Stomach smooth muscle (tissue), 2 donors: Measurements from ENCODE around the gene PTDSS2.

Experiments
- H3K27ac ChIP-seq: one replicate; pipeline ENCODE4 v1.7.0; 2013; ENCODE audit warnings: mild to moderate bottlenecking, low read length, inconsistent platforms
- H3K27me3 ChIP-seq, 2 donors: one replicate each; pipeline ENCODE4 v1.7.0; 2013; ENCODE audit warnings: low read length in 2 of 2; ENCODE audit not compliant: insufficient read depth in 2 of 2, control insufficient read depth in 1 of 2
- H3K36me3 ChIP-seq, 2 donors: one replicate each; pipeline ENCODE4 v1.7.0; 2013; ENCODE audit warnings: low read length in 2 of 2; ENCODE audit not compliant: control insufficient read depth in 2 of 2, insufficient read depth in 2 of 2
- H3K4me1 ChIP-seq: one replicate; pipeline ENCODE4 v1.7.0; 2013; ENCODE audit warnings: low read length; ENCODE audit not compliant: control insufficient read depth, insufficient read depth
- H3K4me3 ChIP-seq, 2 donors: one replicate each; pipeline ENCODE4 v1.7.0; 2013; ENCODE audit warnings: low read length in 2 of 2
- H3K9ac ChIP-seq, 2 donors: one replicate each; pipeline ENCODE4 v1.7.0; 2013; ENCODE audit warnings: low read length in 2 of 2, mild to moderate bottlenecking in 1 of 2
- H3K9me3 ChIP-seq, 2 donors: one replicate each; pipeline ENCODE4 v1.7.0; 2013; ENCODE audit warnings: low read length in 2 of 2; ENCODE audit not compliant: control insufficient read depth in 2 of 2
- donor health status: healthy.
- donor health status: Pancreatic carcinoma.

PTDSS2 gene

GRCh38 chr11:488062-488461 lies 38.0 kb downstream of the PTDSS2 start:
- Histone ChIP-seq H3K27ac (no peak overlapping the region), H3K36me3 (peaks cover 0 to 4% of the 10 kb centered on the region in 2 donors), H3K4me1 (no peaks in the 10 kb centered on the region), H3K4me3 (no peak overlapping the region), H3K27me3 (no peaks in the 10 kb centered on the region), H3K9me3 (no peaks in the 10 kb centered on the region), H3K9ac (no peak overlapping the region)

GRCh38 chr11:488579-488978 lies 38.5 kb downstream of the PTDSS2 start:
- no peaks in the 10 kb centered on the region for H3K27me3 ChIP-seq
- no peak overlapping the region for H3K9ac ChIP-seq
- no peaks in the 10 kb centered on the region for H3K4me1 ChIP-seq
- H3K4me3 ChIP-seq = no peak overlapping the region
- H3K27ac ChIP-seq = no peak overlapping the region
- H3K36me3 ChIP-seq = peaks cover 0 to 5% of the 10 kb centered on the region in 2 donors
- no peaks in the 10 kb centered on the region for H3K9me3 ChIP-seq

- no peak overlapping the region for H3K27ac ChIP-seq
- peaks cover 0 to 6% of the 10 kb centered on the region in 2 donors for H3K36me3 ChIP-seq
Measured at GRCh38 chr11:488992-489391, 38.9 kb downstream of the PTDSS2 start.

GRCh38 chr11:489610-490185 lies 39.6 kb downstream of the PTDSS2 start:
- Histone ChIP-seq H3K9ac (no peak overlapping the region), H3K9me3 (no peaks in the 10 kb centered on the region), H3K27me3 (no peaks in the 10 kb centered on the region), H3K36me3 (peaks cover 0 to 9% of the 10 kb centered on the region in 2 donors), H3K4me3 (no peak overlapping the region), H3K4me1 (no peaks in the 10 kb centered on the region), H3K27ac (no peak overlapping the region)

More at GRCh38 chr11:488992-489391, 38.9 kb downstream of the PTDSS2 start:
- H3K4me1 ChIP-seq = no peaks in the 10 kb centered on the region
- no peaks in the 10 kb centered on the region for H3K27me3 ChIP-seq
- H3K9me3 ChIP-seq = no peaks in the 10 kb centered on the region
- no peak overlapping the region for H3K4me3 ChIP-seq
- H3K9ac ChIP-seq = no peak overlapping the region

- no peak overlapping the region for H3K4me3 ChIP-seq
- no peak overlapping the region for H3K27ac ChIP-seq
- H3K9me3 ChIP-seq = no peaks in the 10 kb centered on the region
- H3K27me3 ChIP-seq = no peaks in the 10 kb centered on the region
- H3K4me1 ChIP-seq = no peaks in the 10 kb centered on the region
- H3K9ac ChIP-seq = no peak overlapping the region
- H3K36me3 ChIP-seq = peaks cover 3 to 11% of the 10 kb centered on the region in 2 donors
Measured at GRCh38 chr11:490186-490929, 40.3 kb downstream of the PTDSS2 start.

- peaks cover 6 to 11% of the 10 kb centered on the region in 2 donors for H3K36me3 ChIP-seq
- no peak overlapping the region for H3K9ac ChIP-seq
- H3K4me1 ChIP-seq = no peaks in the 10 kb centered on the region
- H3K9me3 ChIP-seq = no peaks in the 10 kb centered on the region
- no peaks in the 10 kb centered on the region for H3K27me3 ChIP-seq
- no peak overlapping the region for H3K4me3 ChIP-seq
- no peak overlapping the region for H3K27ac ChIP-seq
Measured at GRCh38 chr11:490930-491260, 40.8 kb downstream of the PTDSS2 start.

- Histone ChIP-seq H3K36me3 (peaks cover 6 to 13% of the 10 kb centered on the region in 2 donors), H3K4me1 (no peaks in the 10 kb centered on the region), H3K4me3 (no peak overlapping the region)
Measured at GRCh38 chr11:491358-491757, 41.3 kb downstream of the PTDSS2 start.

GRCh38 chr11:492427-493226 lies 42.5 kb downstream of the PTDSS2 start:
- Histone ChIP-seq H3K4me3 (no peak overlapping the region), H3K36me3 (peaks cover 17 to 24% of the 10 kb centered on the region in 2 donors)

More at GRCh38 chr11:491358-491757, 41.3 kb downstream of the PTDSS2 start:
- Histone ChIP-seq H3K9ac (no peak overlapping the region), H3K9me3 (no peaks in the 10 kb centered on the region), H3K27me3 (no peaks in the 10 kb centered on the region), H3K27ac (no peak overlapping the region)

GRCh38 chr11:494761-495536 lies 44.9 kb downstream of the PTDSS2 start:
- Histone ChIP-seq H3K9me3 (no peaks in the 10 kb centered on the region), H3K36me3 (peaks cover 38 to 41% of the 10 kb centered on the region in 2 donors), H3K27ac (no peak overlapping the region), H3K9ac (no peak overlapping the region), H3K4me3 (no peak overlapping the region), H3K27me3 (no peaks in the 10 kb centered on the region), H3K4me1 (no peaks in the 10 kb centered on the region)

More at GRCh38 chr11:492427-493226, 42.5 kb downstream of the PTDSS2 start:
- H3K4me1 ChIP-seq = no peaks in the 10 kb centered on the region
- H3K27ac ChIP-seq = no peak overlapping the region
- H3K27me3 ChIP-seq = no peaks in the 10 kb centered on the region
- H3K9me3 ChIP-seq = no peaks in the 10 kb centered on the region
- no peak overlapping the region for H3K9ac ChIP-seq

GRCh38 chr11:495537-495931 lies 45.5 kb downstream of the PTDSS2 start:
- Histone ChIP-seq H3K9ac (no peak overlapping the region), H3K27me3 (no peaks in the 10 kb centered on the region), H3K27ac (no peak overlapping the region), H3K9me3 (no peaks in the 10 kb centered on the region), H3K4me1 (no peaks in the 10 kb centered on the region), H3K36me3 (peaks cover 43 to 45% of the 10 kb centered on the region in 2 donors), H3K4me3 (no peak overlapping the region)
